Astrocyte (in vitro differentiated cells and primary cell): ENCODE data around the gene TEAD1. TPM values are rescaled to one million over a fixed set of nuclear protein-coding genes. Genes with fewer than 3 reads are reported as not detected.

ENCODE experiments used
- DNase-seq: peaks from one replicate; pipeline ENCODE4 v3.0.0-alpha.2; 2010; ENCODE audit warnings: low read depth
- FAIRE-seq: peaks from 2 replicates; lab custom pipeline; 2011; peaks lifted over from hg19 to GRCh38; lab: Jason Lieb, UNC
- H2AFZ ChIP-seq: 2 replicates; pipeline ENCODE4 v1.6.0; 2012; ENCODE audit warnings: low read depth, low read length, inconsistent platforms
- H3K27ac ChIP-seq: 2 replicates; pipeline ENCODE4 v1.5.1; 2011; ENCODE audit warnings: low read depth, low read length, inconsistent platforms
- H3K27me3 ChIP-seq: 2 replicates; pipeline ENCODE4 v1.6.0; 2011; ENCODE audit warnings: low read length, inconsistent platforms; ENCODE audit not compliant: insufficient read depth
- H3K36me3 ChIP-seq: 2 replicates; pipeline ENCODE4 v1.5.1; 2011; ENCODE audit warnings: low read length, inconsistent platforms; ENCODE audit not compliant: insufficient read depth
- H3K4me1 ChIP-seq: 2 replicates; pipeline ENCODE4 v1.5.1; 2011; ENCODE audit warnings: low read length, inconsistent platforms; ENCODE audit not compliant: insufficient read depth
- H3K4me2 ChIP-seq: 2 replicates; pipeline ENCODE4 v1.6.0; 2012; ENCODE audit warnings: low read length, inconsistent platforms
- H3K4me3 ChIP-seq: 2 replicates; pipeline ENCODE4 v1.5.1; 2011; ENCODE audit warnings: low read depth, mild to moderate bottlenecking, low read length, inconsistent platforms; ENCODE audit not compliant: insufficient read depth
- H3K79me2 ChIP-seq: 2 replicates; pipeline ENCODE4 v1.6.0; 2012; ENCODE audit warnings: mild to moderate bottlenecking, low read length, inconsistent platforms; ENCODE audit not compliant: insufficient read depth
- H3K9ac ChIP-seq: 2 replicates; pipeline ENCODE4 v1.6.0; 2012; ENCODE audit warnings: mild to moderate bottlenecking, low read length, inconsistent platforms
- H3K9me3 ChIP-seq: 2 replicates; pipeline ENCODE4 v1.5.1; 2012; ENCODE audit warnings: low read depth, mild to moderate bottlenecking, low read length, inconsistent platforms; ENCODE audit not compliant: insufficient read depth
- H4K20me1 ChIP-seq: 2 replicates; pipeline ENCODE4 v1.6.0; 2012; ENCODE audit warnings: low read length, inconsistent platforms; ENCODE audit not compliant: insufficient read depth
- H3K27ac Mint-ChIP-seq: one replicate; pipeline ENCODE4 v1.8.0; 2021; ENCODE audit warnings: mild to moderate bottlenecking, mixed read lengths; ENCODE audit not compliant: unreplicated experiment
- H3K27me3 Mint-ChIP-seq: one replicate; pipeline ENCODE4 v1.8.0; 2021; ENCODE audit warnings: low read depth, mixed read lengths; ENCODE audit not compliant: unreplicated experiment
- H3K36me3 Mint-ChIP-seq: one replicate; pipeline ENCODE4 v1.8.0; 2021; ENCODE audit warnings: low read depth, mixed read lengths; ENCODE audit not compliant: unreplicated experiment
- H3K4me1 Mint-ChIP-seq: one replicate; pipeline ENCODE4 v1.8.0; 2021; ENCODE audit warnings: low read depth, mixed read lengths; ENCODE audit not compliant: unreplicated experiment
- H3K4me3 Mint-ChIP-seq: one replicate; pipeline ENCODE4 v1.8.0; 2021; ENCODE audit warnings: mild to moderate bottlenecking, moderate library complexity, mixed read lengths; ENCODE audit not compliant: unreplicated experiment
- H3K9me3 Mint-ChIP-seq: one replicate; pipeline ENCODE4 v1.8.0; 2021; ENCODE audit warnings: mild to moderate bottlenecking, mixed read lengths; ENCODE audit not compliant: unreplicated experiment
- CTCF ChIP-seq: IDR thresholded peaks from 2 replicates; pipeline ENCODE4 v1.5.1; 2011; ENCODE audit warnings: low read depth, mild to moderate bottlenecking, inconsistent platforms, low read length, moderate library complexity; ENCODE audit not compliant: insufficient read depth
- EZH2 ChIP-seq: IDR thresholded peaks from 2 replicates; pipeline ENCODE4 v1.6.1; 2012; ENCODE audit warnings: mild to moderate bottlenecking, low read length, inconsistent platforms; ENCODE audit not compliant: insufficient read depth
- total RNA-seq: library from RNA; stranded (reverse); gene quantifications from 2 replicates; pipeline ENCODE4 v1.2.1, GENCODE V29; 2021

Gene TEAD1
- total RNA-seq, 1 donor from 2014 or later, result 149 TPM

DNA sequence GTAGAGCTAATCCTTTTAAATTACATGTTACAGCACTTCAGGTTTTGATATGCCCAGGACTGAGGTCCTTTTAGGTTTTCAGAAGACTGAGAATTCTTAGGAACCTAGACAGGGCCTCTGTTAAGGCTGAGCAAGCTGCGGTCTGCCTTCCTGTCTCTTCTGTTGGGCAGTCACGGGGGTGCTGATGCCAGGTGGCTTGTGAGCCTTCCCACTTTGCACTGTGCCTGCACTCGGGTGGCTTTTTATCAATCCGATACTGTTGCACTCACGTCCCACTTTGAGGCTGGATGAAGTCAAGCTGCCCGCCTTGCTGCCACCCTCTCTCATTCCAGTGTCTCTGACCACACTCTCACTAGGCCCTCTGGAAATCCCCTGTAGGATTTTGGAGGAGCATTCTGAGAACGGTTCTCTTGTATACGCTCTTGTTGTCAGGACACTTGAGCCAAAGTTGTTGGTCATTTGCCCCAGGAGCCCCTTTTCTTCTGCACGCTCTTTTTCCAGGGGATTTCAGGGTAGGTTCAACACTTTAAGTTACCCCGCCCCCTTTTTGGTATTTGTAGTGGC lies 141.8 kb downstream of the TEAD1 start:
- peaks cover 57% of the 10 kb centered on the region for H3K4me1 ChIP-seq
- H3K27ac ChIP-seq, result no peak overlapping the region
- H3K4me2 ChIP-seq, result no peak overlapping the region
- H3K79me2 ChIP-seq, result peaks cover 91% of the 10 kb centered on the region
- Mint-ChIP-seq H3K4me3 (no peak overlapping the region), H3K9me3 (no peaks in the 10 kb centered on the region), H3K4me1 (peaks cover 51% of the 10 kb centered on the region), H3K27me3 (no peaks in the 10 kb centered on the region), H3K27ac (no peak overlapping the region), H3K36me3 (peaks cover 2% of the 10 kb centered on the region)
- FAIRE-seq (no peak), DNase-seq (no peak)
- no peak overlapping the region for H3K4me3 ChIP-seq
- no peak overlapping the region for H3K9ac ChIP-seq
- no peaks in the 10 kb centered on the region for H3K27me3 ChIP-seq
- peaks cover 83% of the 10 kb centered on the region for H4K20me1 ChIP-seq
- H3K9me3 ChIP-seq, result no peaks in the 10 kb centered on the region
- no peak overlapping the region for H2AFZ ChIP-seq
- TF ChIP-seq EZH2, result no peak
- no peak for TF ChIP-seq CTCF
- H3K36me3 ChIP-seq, result no peaks in the 10 kb centered on the region

DNA sequence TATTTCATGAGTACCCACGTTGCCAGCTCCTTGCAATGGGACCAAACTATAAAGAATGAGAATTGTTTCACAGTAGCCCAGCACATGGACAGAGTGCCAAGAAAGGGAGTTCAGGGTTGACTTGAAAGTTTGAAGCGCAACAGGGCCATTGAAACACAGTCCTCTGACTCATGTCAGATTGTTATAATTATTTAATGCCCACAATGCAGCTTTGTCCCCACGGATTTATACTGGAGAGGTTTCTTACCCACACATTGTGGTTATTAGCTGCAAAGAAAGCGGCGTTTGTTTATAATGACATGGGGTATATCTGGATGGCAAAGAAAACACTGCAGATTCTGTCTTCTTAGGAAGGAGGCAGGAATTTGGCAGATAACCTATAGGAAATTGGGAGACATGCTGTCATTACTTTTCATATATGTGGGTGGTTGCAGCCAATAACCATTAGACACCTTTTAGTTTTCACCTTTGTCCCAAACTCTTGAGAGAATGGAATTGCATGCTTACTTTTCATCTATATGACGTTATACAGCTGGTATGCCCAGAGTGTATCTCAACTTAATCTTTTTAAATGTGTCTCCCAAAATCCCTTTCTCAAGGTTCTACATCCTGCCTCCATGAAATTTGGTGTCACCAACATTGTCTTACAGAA lies 143.6 kb downstream of the TEAD1 start:
- peaks cover 49% of the 10 kb centered on the region for H3K4me1 ChIP-seq
- no peak for FAIRE-seq
- no peak overlapping the region for H3K27ac ChIP-seq
- H3K27me3 Mint-ChIP-seq, result no peaks in the 10 kb centered on the region
- peaks cover 36% of the 10 kb centered on the region for H3K4me1 Mint-ChIP-seq
- no peak overlapping the region for H3K4me3 Mint-ChIP-seq
- peaks cover 8% of the 10 kb centered on the region for H3K36me3 Mint-ChIP-seq
- no peak overlapping the region for H2AFZ ChIP-seq
- no peak overlapping the region for H3K4me3 ChIP-seq
- H3K27ac Mint-ChIP-seq, result no peak overlapping the region
- DNase-seq, result no peak
- no peaks in the 10 kb centered on the region for H3K9me3 Mint-ChIP-seq
- no peak for TF ChIP-seq EZH2
- TF ChIP-seq CTCF, result no peak
- no peaks in the 10 kb centered on the region for H3K36me3 ChIP-seq
- H3K9me3 ChIP-seq, result no peaks in the 10 kb centered on the region
- H3K4me2 ChIP-seq, result peak overlapping the region; percentile 33
- no peaks in the 10 kb centered on the region for H3K27me3 ChIP-seq
- H3K9ac ChIP-seq, result no peak overlapping the region
- peaks cover 89% of the 10 kb centered on the region for H3K79me2 ChIP-seq
- peaks cover 79% of the 10 kb centered on the region for H4K20me1 ChIP-seq
